ENCODE data around the gene CD79A. TPM values are rescaled to one million over a fixed set of nuclear protein-coding genes. Genes with fewer than 3 reads are reported as not detected.
"Not testable (repeated sequence)": the region's sequence is repeated elsewhere in the genome, so short reads cannot be mapped to it uniquely, and the experiment has no call there.

CD79A gene
- polyA plus RNA-seq, 3 donors, result 1.8 to 3.0 TPM; not detected in 1

DNA sequence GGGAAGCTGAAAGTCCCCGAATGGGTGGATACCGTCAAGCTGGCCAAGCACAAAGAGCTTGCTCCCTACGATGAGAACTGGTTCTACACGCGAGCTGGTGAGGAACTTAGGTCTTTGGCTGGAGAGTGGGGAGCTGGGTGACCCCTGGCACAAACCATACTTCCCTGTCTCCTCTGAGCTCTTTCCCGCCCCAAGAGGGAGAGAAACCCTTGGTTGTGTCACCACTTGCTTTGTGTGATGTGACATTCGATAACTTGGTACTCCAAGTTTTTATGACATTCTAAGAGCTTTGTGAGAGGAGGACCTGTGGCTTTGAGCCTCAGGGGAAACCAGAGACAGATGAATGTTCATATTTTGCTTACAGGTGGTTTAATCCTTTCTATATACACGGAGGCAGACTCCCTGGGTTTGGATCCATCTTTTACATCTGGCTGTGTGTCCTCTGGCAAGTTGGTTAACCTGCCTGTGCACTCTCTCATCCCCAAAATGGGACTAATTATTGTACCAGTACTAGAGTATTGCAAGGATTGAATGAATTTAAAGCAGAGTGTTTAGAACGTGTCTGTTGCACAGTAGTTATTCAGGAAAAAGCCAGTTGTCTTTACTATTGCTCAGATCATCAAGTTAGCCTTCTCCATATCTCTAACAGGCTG lies 15.8 kb upstream of the CD79A start:
- no peak overlapping the region for H3K27ac ChIP-seq (ENCODE audit: low read depth, low read length)
- WGBS, 3 donors, result 25 to 30% (median 30%) methylated on average over 9 of the region's 9 CpGs

GRCh38 chr19:41861846-41862245 lies 15.2 kb upstream of the CD79A start:
- 68 to 77% (median 70%) methylated on average over 9 of the region's 9 CpGs for WGBS, 3 donors
- no peak overlapping the region for H3K27ac ChIP-seq (ENCODE audit: low read depth, low read length)

- WGBS, 3 donors, result 71 to 75% (median 72%) methylated on average over 2 of the region's 2 CpGs
- H3K27ac ChIP-seq (ENCODE audit: low read depth, low read length), result no peak overlapping the region
Observed at GRCh38 chr19:41862445-41862986, 14.6 kb upstream of the CD79A start.

- 73 to 88% (median 82%) methylated on average over 11 of the region's 11 CpGs for WGBS, 3 donors
- H3K27ac ChIP-seq (ENCODE audit: low read depth, low read length), result no peak overlapping the region
Observed at GRCh38 chr19:41863209-41863931, 13.7 kb upstream of the CD79A start.

GRCh38 chr19:41864374-41864773 lies 12.7 kb upstream of the CD79A start:
- no peak overlapping the region for H3K27ac ChIP-seq (ENCODE audit: low read depth, low read length)
- 82 to 89% (median 88%) methylated on average over 5 of the region's 5 CpGs for WGBS, 3 donors

GRCh38 chr19:41866284-41866683 lies 10.8 kb upstream of the CD79A start:
- no peak overlapping the region for H3K27ac ChIP-seq (ENCODE audit: low read depth, low read length)
- 93 to 95% (median 93%) methylated on average over 3 of the region's 3 CpGs for WGBS, 3 donors

GRCh38 chr19:41868120-41868988 lies 8.7 kb upstream of the CD79A start:
- no peak overlapping the region for H3K27ac ChIP-seq (ENCODE audit: low read depth, low read length)
- WGBS, 3 donors, result 50 to 85% (median 80%) methylated on average over 10 of the region's 10 CpGs

- 80 to 87% (median 86%) methylated on average over 12 of the region's 12 CpGs for WGBS, 3 donors
- no peak overlapping the region for H3K27ac ChIP-seq (ENCODE audit: low read depth, low read length)
Observed at GRCh38 chr19:41868989-41869300, 8.1 kb upstream of the CD79A start.

- 75 to 85% (median 83%) methylated on average over 13 of the region's 13 CpGs for WGBS, 3 donors
- no peak overlapping the region for H3K27ac ChIP-seq (ENCODE audit: low read depth, low read length)
Observed at GRCh38 chr19:41869374-41869955, 7.6 kb upstream of the CD79A start.

GRCh38 chr19:41870401-41870873 lies 6.6 kb upstream of the CD79A start:
- no peak overlapping the region for H3K27ac ChIP-seq (ENCODE audit: low read depth, low read length)
- WGBS, 3 donors, result 39 to 96% (median 58%) methylated on average over 3 of the region's 3 CpGs

GRCh38 chr19:41871573-41872383 lies 5.3 kb upstream of the CD79A start:
- no peak overlapping the region for H3K27ac ChIP-seq (ENCODE audit: low read depth, low read length)
- WGBS, 3 donors, result 45 to 69% (median 45%) methylated on average over 16 of the region's 16 CpGs

DNA sequence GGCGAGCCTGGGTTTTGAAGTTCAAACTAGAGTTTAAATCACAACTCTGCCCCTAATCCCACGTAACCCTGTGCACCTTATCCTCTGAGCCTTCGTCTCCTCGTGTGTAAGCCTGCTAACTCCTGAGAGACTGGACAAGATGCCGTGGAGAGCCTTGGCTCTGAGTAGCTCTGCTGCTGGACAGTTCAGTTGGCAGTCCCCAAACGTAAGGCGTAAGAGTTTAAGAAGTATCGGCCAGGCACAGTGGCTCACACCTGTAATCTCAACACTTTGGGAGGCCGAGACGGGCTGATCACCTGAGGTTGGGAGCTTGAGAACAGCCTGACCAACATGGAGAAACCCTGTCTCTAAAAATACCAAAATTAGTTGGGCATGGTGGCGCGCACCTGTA lies 4.7 kb upstream of the CD79A start:
- 86 to 92% (median 88%) methylated on average over 12 of the region's 12 CpGs for WGBS, 3 donors
- no peak overlapping the region for H3K27ac ChIP-seq (ENCODE audit: low read depth, low read length)

GRCh38 chr19:41872775-41873647 lies 4.1 kb upstream of the CD79A start:
- H3K27ac ChIP-seq (ENCODE audit: low read depth, low read length), result no peak overlapping the region
- WGBS, 3 donors, result 37 to 54% (median 49%) methylated on average over 18 of the region's 18 CpGs

GRCh38 chr19:41875973-41876372 lies 1.1 kb upstream of the CD79A start:
- not testable (repeated sequence) for H3K27ac ChIP-seq (ENCODE audit: low read depth, low read length)
- WGBS, 3 donors, result 73 to 84% (median 80%) methylated on average over 3 of the region's 3 CpGs

GRCh38 chr19:41877916-41878905 lies 1.1 kb downstream of the CD79A start:
- no peak overlapping the region for H3K27ac ChIP-seq (ENCODE audit: low read depth, low read length)

DNA sequence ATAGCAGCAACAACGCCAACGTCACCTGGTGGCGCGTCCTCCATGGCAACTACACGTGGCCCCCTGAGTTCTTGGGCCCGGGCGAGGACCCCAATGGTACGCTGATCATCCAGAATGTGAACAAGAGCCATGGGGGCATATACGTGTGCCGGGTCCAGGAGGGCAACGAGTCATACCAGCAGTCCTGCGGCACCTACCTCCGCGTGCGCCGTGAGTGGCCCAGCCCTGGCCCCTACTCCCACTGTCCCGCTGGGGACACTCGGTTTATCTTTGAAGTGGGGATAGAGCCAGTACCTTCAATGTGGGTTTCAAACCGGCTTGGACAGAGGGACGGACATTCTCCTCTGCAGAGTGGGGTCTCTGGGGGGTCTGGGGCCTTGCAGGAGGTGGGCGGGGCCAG lies 2.0 kb downstream of the CD79A start:
- no peak overlapping the region for H3K27ac ChIP-seq (ENCODE audit: low read depth, low read length)
- 84 to 90% (median 90%) methylated on average over 21 of the region's 21 CpGs for WGBS, 3 donors

More at GRCh38 chr19:41877916-41878905, 1.1 kb downstream of the CD79A start:
- WGBS, 3 donors, result 62 to 78% (median 74%) methylated on average over 17 of the region's 17 CpGs
